ENCODE results near the gene PRPF18.

PRPF18 gene

DNA sequence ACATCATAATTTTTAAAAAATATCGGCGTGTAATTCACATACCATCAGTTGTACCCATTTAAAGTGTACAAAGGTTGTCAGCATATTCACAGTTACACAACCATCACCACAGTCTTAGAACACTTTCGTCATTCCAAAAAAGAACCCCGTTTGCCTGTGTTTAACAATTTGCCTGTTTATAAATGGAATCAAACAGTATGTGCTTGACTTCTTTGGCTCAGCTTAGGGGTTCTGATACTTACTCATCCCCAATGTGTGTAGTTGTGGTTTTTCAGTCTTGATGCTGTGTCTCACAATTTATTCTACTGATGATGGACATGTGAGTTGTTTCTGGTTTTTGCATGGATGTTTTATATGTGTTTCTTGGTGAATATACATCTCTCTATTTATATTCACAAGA lies 50.0 kb downstream of the PRPF18 start:
- no peak for DNase-seq (ENCODE audit: low read depth)
- TF ChIP-seq, protein P1, sequence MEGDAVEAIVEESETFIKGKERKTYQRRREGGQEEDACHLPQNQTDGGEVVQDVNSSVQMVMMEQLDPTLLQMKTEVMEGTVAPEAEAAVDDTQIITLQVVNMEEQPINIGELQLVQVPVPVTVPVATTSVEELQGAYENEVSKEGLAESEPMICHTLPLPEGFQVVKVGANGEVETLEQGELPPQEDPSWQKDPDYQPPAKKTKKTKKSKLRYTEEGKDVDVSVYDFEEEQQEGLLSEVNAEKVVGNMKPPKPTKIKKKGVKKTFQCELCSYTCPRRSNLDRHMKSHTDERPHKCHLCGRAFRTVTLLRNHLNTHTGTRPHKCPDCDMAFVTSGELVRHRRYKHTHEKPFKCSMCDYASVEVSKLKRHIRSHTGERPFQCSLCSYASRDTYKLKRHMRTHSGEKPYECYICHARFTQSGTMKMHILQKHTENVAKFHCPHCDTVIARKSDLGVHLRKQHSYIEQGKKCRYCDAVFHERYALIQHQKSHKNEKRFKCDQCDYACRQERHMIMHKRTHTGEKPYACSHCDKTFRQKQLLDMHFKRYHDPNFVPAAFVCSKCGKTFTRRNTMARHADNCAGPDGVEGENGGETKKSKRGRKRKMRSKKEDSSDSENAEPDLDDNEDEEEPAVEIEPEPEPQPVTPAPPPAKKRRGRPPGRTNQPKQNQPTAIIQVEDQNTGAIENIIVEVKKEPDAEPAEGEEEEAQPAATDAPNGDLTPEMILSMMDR (IDR thresholded peaks at IDR 0.05; ENCODE audit: insufficient read depth, low read depth, low read length, missing control alignments) = no peak
- no peak overlapping the region for H3K4me3 ChIP-seq (ENCODE audit: low read depth, low read length)

DNA sequence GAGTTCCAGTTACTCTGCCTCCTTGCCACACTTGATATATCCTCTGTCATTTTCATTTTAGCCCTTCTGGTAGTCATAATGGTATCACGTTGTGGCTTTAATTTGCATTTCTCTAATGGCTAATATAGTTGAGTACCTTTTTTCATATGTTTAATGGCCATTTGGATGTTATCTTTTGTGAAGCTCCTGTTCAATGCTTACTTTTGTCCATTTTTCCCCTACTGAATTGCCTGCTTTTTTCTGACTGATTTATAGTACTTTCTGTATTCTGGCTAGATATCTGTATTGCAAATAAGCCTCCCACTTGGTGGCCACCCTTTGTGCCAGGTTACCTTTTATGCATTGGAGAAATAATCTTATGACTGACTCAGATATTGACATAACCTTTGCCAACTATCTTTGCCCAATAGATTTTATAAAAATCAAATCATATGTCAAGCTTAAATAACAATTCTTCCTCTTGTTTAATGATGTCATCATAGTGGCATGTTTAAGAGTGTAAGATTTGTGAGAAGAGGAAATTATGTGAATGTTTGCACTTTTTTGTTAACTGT lies 50.6 kb downstream of the PRPF18 start:
- H3K4me3 ChIP-seq (ENCODE audit: low read depth, low read length) = no peak overlapping the region
- DNase-seq (ENCODE audit: low read depth) = no peak
- TF ChIP-seq, protein P1 (IDR thresholded peaks at IDR 0.05; ENCODE audit: insufficient read depth, low read depth, low read length, missing control alignments) = no peak

DNA sequence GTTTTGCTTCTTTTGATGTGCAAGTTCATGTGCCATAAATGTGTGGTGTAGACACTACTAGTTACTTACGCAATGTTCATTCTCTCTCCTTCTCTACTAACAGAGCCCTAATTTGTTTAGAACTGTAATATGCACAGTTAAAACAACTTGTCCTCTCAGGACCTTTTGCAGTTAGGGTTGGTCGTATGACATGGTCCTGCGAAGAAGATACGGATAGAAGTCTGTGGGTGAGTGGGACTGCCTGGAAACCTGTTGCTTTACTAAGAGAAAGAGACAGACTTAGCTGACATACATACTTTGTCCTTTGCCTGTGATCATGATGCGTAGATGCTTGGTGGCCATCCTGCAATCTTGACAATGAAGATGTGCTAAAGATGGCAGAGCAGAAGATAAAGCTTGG lies 51.1 kb downstream of the PRPF18 start:
- TF ChIP-seq, protein P1 (IDR thresholded peaks at IDR 0.05; ENCODE audit: insufficient read depth, low read depth, low read length, missing control alignments) = no peak
- H3K4me3 ChIP-seq (ENCODE audit: low read depth, low read length) = no peak overlapping the region
- no peak for DNase-seq (ENCODE audit: low read depth)

DNA sequence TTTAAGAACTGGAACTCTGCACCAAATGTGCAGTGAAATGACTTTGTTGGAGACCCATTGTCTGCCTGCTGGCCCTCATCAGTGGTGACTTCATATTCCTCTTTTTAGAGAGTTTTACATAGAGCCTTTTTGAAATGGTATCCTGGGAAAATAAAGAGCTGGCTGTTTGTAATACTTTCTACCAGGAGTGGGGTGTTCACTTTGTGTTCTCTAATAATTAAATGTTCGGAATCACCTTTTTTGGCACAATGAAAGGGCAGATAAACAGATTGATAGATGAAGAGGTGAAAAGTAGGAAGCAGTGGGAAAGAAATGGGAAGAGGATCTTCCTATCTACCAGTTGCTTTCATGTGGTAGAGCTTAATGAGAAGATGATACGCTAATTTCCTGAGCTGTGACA lies 55.5 kb downstream of the PRPF18 start:
- H3K4me3 ChIP-seq (ENCODE audit: low read depth, low read length) = no peak overlapping the region
- TF ChIP-seq, protein P1 (IDR thresholded peaks at IDR 0.05; ENCODE audit: insufficient read depth, low read depth, low read length, missing control alignments) = no peak
- no peak for DNase-seq (ENCODE audit: low read depth)

DNA sequence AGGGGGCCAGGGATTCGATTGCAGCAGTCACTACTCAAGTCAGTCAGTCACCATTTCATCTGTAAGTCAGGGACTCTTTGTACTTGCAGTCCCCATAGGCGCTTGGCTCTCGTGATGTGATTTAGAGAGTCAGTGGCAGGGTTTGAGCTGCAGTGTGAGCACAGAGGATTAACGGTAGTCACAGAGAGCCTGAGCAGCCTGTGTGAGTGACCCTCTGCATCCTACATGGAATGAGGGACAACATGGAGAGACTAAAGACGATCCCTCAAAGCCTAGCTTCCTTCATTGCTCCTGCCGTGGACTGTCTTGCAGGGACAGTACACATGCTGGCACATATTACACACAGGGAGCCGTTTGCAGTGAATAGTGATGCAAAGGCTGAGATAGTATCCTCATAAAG lies 56.3 kb downstream of the PRPF18 start:
- TF ChIP-seq, protein P1 (IDR thresholded peaks at IDR 0.05; ENCODE audit: insufficient read depth, low read depth, low read length, missing control alignments) = no peak
- no peak for DNase-seq (ENCODE audit: low read depth)
- no peak overlapping the region for H3K4me3 ChIP-seq (ENCODE audit: low read depth, low read length)

DNA sequence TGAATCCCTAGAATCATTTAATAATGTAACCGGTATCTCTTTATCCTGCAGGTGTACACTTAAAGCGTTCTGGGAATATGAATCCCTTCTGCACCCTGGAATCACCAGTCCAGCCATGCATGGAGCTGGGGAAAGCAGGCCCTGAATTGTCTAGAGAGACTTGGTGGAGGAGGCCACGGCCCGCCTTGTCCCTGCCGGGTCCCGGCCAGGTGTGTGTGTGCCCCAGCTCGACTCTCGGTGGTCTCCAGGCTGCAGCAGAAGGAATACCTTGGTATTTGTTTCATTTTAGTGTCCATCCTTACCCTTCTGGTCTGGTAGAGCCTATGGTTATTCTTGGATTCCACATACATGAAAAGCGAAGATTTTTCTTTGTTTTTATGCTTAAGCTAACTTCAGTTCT lies 58.1 kb downstream of the PRPF18 start:
- no peak for DNase-seq (ENCODE audit: low read depth)

DNA sequence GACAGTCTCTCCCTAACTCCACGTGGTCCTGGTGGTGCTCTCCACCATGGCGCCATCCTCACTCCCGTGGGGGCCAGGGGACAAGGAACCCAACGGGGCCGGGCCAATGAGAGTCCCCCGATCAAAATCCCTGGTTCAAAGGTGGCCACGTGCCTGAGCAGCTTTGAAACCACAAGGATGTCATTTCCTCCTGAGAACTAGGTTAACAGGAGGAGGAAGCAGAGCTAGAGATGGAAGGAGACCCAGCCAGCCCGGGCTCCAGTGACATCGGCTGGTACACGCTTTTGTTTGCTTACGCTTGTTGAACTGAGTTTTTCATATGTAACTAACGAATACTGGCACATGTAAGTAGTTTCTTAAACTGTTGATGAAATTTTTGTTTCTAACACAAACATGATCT lies 61.7 kb downstream of the PRPF18 start:
- no peak for DNase-seq (ENCODE audit: low read depth)
- H3K4me3 ChIP-seq (ENCODE audit: low read depth, low read length) = no peak overlapping the region
- TF ChIP-seq, protein P1 (IDR thresholded peaks at IDR 0.05; ENCODE audit: insufficient read depth, low read depth, low read length, missing control alignments) = no peak

More for the DNA sequence above, 58.1 kb downstream of the PRPF18 start:
- TF ChIP-seq, protein P1 (IDR thresholded peaks at IDR 0.05; ENCODE audit: insufficient read depth, low read depth, low read length, missing control alignments) = no peak
- no peak overlapping the region for H3K4me3 ChIP-seq (ENCODE audit: low read depth, low read length)
